DMS114 treated with DMSO at 0.1 percent for 48 hours (cell line): Measurements from ENCODE around the gene ZNF507.
A peak's percentile ranks its signal among the peaks of the same experiment; 100 is the strongest.
"Not testable (repeated sequence)": the region's sequence is repeated elsewhere in the genome, so short reads cannot be mapped to it uniquely, and the experiment has no call there.

Experiments
- DNase-seq: peaks from one replicate; lab custom pipeline; 2025; ENCODE audit not compliant: unreplicated experiment; lab: John Stamatoyannopoulos, UW

The ZNF507 gene

DNA sequence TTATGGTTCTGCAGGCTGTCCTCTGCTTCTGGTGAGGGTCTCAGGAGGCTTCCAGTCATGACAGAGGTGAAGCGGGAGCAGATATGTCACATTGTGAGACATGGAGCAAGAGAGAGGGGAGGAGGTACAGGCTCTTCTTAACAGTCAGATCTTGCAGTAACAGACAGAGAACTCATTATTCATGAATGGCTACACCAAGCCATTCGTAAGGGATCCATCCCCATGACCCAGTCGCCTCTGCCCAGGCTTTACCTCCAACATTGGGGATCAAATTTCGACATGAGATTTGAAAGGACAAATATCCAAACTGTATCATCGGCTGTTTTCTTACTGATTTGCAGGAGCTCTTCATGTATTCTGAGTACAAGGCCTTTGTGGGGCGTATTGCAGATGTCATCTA, 21.7 kb downstream of the ZNF507 start:
- DNase-seq: no peak

DNA sequence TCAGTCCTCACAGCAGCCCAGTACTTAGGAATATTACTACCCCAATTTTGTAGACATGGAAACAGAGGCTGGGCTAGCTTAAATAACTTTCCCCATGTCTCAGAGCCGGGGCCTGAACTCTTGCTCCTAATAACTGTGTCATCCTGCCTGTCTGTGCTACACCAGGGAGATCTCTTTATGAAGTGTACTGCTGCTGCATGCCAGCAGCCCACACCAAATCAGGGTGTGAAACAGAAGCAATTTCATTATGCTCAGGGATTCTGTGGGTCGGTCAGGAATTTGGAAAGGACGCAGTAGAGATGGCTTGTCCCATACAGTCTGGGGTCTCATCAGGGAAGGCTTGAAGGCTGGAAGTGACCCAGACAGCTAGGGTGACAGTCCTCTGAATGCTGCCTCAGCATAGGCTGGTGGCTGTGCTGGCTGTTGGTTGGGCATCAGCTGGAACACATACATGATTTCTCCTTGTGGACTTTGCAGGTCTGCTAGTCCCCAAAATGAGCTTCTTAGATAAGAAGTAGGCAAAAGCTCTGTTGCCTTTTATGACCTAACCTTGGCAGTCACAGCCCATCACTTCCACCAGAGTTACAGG, 22.6 kb downstream of the ZNF507 start:
- no peak for DNase-seq

DNA sequence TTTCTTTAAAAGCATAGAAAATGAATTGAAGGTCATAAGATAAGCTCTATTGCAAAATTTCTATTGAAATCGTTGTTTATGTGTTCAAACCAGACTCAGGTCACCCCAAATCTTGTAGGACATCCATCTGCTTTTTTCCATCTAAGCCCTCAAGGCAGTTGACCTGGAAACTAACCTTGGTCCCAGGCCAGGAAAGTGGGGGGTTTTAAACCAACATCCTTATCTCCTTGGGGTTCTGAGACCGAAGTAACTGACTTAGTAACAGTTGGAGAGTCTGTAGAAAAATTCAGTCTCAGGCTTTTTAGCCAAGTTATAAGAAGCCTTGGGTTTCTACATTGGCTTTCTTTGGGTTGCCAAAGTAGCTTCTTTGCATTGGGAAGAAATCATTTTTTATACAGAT, 23.4 kb downstream of the ZNF507 start:
- no peak for DNase-seq

- DNase-seq: no peak
Observed at GRCh38 chr19:32372726-32373517, 27.5 kb downstream of the ZNF507 start.

- no peak for DNase-seq
Observed at GRCh38 chr19:32373585-32374295, 28.3 kb downstream of the ZNF507 start.

GRCh38 chr19:32374362-32374761, 29.0 kb downstream of the ZNF507 start:
- not testable (repeated sequence) for DNase-seq

DNA sequence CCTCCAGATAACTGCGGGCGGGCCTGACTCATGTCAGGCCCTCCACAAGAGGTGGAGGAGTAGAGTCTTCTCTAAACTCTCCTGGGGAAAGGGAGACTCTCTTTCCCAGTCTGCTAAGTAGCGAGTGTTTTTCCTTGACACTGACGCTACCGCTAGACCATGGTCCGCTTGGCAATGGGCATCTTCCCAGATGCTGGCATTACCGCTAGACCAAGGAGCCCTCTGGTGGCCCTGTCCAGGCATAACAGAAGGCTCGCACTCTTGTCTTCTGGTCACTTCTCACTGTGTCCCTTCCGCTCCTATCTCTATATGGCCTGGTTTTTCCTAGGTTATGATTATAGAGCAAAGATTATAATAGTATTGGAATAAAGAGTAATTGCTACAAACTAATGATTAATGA, 31.7 kb downstream of the ZNF507 start:
- not testable (repeated sequence) for DNase-seq

DNA sequence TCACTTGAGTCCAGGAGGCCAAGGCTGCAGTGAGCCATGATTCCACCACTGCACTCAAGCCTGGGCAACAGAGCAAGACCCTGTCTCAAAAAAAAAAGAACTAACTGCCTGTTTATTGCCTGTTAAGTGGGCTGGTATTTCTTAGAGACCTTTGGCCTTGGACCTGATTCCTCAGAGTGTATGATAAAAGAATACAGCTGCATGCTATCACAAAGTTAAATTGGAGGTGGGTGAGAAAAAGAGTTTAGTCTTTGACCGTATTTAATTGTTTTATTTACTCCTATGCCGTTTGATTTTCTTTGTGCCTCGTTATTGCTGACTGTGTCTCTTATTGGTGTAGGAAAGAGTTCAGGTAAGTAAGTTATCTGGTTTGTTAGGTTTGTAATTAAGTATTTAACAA, 34.9 kb downstream of the ZNF507 start:
- no peak for DNase-seq

DNA sequence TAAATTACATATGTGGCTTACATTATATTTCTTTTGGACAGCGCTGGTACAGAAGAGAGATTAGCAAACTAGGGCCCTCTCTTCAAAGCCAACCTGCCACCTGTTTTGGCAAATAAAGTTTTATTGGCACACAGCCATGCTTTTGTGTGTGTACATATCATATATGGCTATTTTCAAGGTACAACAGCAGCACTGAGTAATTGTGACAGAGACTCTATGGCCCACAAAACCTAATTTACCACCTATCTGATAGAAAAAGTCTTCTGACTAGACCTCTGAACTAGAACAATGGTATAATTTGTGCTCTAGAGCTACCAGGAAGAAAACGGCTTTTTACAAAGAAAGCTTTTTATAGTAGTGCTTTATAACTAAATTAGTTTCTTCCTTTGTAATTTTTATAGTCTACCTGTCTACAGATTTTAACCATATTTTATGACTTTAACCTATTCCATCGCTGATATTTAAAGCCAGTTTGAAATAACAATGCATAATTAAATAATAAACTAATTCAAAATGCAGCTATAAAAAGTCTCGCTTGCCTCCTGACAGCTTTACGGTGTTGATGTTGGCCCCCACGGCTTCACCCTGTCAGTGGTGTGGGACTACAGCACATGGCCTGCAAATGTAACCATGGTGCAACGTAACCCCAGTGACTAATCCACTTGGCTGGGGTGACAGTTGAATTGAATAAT, 42.4 kb downstream of the ZNF507 start:
- DNase-seq: no peak

- no peak for DNase-seq
Observed at GRCh38 chr19:32388393-32388855, 43.0 kb downstream of the ZNF507 start.

DNA sequence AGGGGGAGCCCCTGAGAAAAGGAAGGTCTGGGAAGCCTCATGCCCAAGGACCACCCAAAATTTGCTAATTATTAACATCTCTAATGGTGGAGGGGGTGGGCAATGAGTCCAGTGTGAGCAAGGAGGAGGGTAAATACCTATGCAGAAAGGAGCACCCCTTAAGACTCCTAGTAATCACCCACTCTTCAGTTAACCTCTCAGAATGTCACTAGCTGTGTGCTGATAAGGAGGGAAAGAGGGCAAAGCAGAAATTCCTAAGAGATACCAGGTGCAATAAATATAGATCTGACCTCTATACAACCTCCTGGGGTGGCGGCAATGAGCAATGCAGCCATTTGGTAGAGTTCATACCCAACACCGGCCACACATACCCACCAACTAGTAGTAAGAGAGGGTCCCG, 47.5 kb downstream of the ZNF507 start:
- DNase-seq: no peak

GRCh38 chr19:32396046-32396652, 50.7 kb downstream of the ZNF507 start:
- DNase-seq: no peak

DNA sequence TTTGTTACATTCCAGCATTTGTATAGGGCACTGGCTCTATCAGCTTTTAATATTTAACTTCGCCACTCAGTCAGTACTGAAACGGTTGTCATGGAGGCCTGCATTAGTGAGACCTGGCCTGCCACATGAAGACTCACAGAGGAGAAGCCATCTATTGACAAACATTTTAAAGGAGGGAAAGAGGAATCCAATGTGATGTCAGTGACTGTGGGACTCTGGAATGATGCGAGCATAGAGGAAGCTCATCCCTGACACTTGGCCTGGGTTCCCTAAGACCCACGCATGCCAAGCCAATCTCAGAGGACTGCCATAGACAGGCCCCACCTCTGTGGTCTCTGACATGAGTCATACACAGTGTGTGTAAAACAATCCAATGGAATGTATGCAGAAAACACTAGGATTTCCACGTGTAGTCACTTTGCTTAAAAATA, 52.3 kb downstream of the ZNF507 start:
- no peak for DNase-seq

- DNase-seq: no peak
Observed at GRCh38 chr19:32401992-32402391, 56.6 kb downstream of the ZNF507 start.

GRCh38 chr19:32403291-32403995, 58.0 kb downstream of the ZNF507 start:
- no peak for DNase-seq

- DNase-seq: no peak
Observed at GRCh38 chr19:32404213-32404932, 59.0 kb downstream of the ZNF507 start.

DNA sequence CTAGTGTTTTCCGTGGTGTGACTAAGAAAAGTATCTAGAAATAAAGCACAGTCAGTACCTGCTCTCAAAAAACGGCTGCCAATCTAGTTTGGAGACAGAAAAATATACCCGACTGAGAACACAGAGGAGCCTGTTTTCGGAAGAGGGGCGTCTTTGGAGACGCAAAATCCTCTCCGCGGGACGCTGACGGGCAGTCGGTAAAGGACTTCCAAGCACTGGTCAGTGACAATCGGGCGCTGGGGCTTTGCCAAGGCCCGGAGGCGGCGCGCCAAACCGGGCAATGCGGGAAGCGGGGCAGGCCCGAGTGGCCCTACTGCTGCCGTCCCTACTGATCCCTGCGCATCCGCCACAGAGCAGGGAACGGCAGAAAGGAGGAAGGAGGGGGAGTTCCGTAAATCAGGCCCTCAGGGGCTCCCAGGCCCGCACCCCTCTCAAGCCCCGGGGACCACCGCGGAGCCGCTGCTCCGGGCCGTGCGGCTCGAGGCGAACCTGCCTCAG, 59.6 kb downstream of the ZNF507 start:
- no peak for DNase-seq

DNA sequence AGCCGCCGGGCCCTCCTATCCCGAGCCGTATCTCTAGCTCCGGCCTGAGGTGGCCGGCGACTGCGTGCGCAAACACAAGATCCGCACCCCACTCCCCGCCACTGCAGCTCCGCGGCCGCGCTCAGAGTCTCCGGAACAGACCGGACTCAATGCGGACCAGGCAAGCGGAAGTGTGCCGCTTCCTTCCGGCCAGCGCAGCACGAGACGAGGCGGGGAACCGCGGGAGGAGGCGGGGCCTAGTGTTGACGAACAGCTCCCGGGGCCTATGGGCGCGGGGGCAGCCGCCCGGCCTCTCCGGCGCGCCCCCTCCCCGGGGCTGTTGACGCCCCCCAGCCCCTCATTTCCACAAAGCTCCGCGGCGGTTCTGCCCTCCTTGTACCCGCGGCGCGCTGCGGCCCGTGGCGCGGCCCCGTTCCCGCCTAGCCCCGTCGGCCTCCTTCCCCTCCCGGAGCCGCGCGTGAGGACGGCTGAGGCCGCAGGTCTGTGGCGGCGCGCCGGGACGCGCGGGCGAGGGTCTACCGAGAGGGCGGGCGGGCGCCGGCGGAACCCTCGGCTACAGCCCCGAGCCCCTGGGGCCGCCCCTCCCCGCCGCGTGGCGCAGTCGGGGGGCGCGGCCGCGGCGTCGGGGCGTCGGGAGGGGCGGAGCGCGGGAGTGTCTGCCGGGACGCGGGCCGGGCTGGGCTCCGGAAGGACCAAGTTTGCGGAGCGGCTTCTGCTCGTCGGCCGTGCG, 60.2 kb downstream of the ZNF507 start, which contains the start of gene DPY19L3:
TSS of gene DPY19L3 (plus strand) at position 340 of the 730 bp plus-strand sequence. CDS start 2,484 bp downstream, outside the sequence.
- peak; percentile 87 for DNase-seq
